ENCODE data around the gene IER5. TPM values are rescaled to one million over a fixed set of nuclear protein-coding genes. Genes with fewer than 3 reads are reported as not detected.

The IER5 gene
- polyA plus RNA-seq, 2 of the 4 experiments (the other 2 are of a cell fraction) = 26.8 to 40.2 TPM

DNA sequence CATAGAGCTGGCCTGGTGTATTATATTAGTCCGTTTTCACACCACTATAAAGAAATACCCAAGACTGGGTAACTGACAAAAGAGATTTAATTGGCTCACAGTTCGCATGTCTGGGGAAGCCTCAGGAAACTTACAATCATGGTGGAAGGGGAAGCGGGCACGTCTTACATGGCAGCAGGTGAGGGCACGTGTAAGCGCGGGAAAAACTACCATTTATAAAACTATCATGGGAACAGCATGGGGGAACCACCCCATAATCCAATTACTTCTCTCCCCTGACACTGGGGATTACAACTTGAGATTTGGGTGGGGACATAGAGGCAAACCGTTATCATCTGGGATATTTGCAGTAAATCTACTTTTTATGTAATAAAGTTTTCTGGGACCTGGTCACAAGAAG is 6.8 kb downstream of the IER5 start:
- no peak for ATAC-seq
- Histone ChIP-seq H3K4me1 (peaks cover 78% of the 10 kb centered on the region), H3K4me2 (no peak overlapping the region), H3K9me3 (no peaks in the 10 kb centered on the region), H3K27ac (peak overlapping the region in 1 of 2 experiments; percentile 38; a peak in 3 of 6 replicates), H3K4me3 (no peak overlapping the region)
- ChIA-PET CTCF (interaction anchor here (1.4 to 48.3 kb wide), 3 partner anchors 9 to 43 kb away, joined by 3 to 774 read pairs (median 49); no protein-coding TSS in a partner anchor), POLR2A (interaction anchor here (1.9 kb wide), 1 partner anchor 10 kb away, joined by 7 read pairs; no protein-coding TSS in a partner anchor)
- no peak for FAIRE-seq
- 91% methylated on average over 8 of the region's 8 CpGs for WGBS (ENCODE audit: missing lambda C conversion rate)
- no peak for DNase-seq (ENCODE audit: low read depth in 1 of 2, low spot score in 1 of 2)
- TF ChIP-seq, protein P1, sequence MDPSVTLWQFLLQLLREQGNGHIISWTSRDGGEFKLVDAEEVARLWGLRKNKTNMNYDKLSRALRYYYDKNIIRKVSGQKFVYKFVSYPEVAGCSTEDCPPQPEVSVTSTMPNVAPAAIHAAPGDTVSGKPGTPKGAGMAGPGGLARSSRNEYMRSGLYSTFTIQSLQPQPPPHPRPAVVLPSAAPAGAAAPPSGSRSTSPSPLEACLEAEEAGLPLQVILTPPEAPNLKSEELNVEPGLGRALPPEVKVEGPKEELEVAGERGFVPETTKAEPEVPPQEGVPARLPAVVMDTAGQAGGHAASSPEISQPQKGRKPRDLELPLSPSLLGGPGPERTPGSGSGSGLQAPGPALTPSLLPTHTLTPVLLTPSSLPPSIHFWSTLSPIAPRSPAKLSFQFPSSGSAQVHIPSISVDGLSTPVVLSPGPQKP (IDR thresholded peaks at IDR 0.05; ENCODE audit: low read depth, low read length) = no peak
- TF ChIP-seq HOXA7 (CRISPR knock-in tag; IDR thresholded peaks at IDR 0.05) = no peak
- no peak for TF ChIP-seq RCOR1 (IDR thresholded peaks at IDR 0.05; ENCODE audit: low read depth, low read length)
- no peak for TF ChIP-seq ESRRA (IDR thresholded peaks at IDR 0.05; ENCODE audit: borderline replicate concordance, low read length)
- TF ChIP-seq SREBF2 (IDR thresholded peaks at IDR 0.05) = no peak
- TF ChIP-seq CEBPB (IDR thresholded peaks at IDR 0.05) = no peak
- no peak for TF ChIP-seq TFCP2L1 (CRISPR knock-in tag; IDR thresholded peaks at IDR 0.05)
- TF ChIP-seq KDM5A (IDR thresholded peaks at IDR 0.05) = no peak

DNA sequence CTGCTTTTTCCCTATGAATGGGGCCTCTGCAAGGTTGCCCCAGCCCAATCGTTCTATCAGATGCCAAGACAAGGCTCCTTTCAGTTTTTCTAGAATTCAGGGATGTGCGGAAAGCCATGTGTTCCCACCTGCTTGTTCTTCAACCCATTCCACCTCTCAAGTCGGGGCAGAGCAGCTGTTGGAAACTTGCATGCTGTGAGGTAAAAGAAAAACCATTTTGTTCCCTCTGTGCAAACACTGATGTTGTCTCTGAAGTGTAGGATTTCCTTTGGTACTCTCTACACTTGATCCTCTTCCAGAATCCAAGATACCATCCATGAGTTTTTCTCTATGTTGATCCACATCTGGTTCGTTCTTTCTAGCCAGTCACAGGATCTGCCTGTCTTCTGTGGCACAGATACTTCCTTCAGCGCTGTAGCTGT is 7.3 kb downstream of the IER5 start:
- DNase-seq (ENCODE audit: low read depth in 1 of 2, low spot score in 1 of 2) = no peak
- TF ChIP-seq KDM5A (IDR thresholded peaks at IDR 0.05) (no peak), RAD21 (conservative IDR thresholded peaks at IDR 0.05 in 1 of 2, IDR thresholded peaks at IDR 0.05 in 1 of 2) (no peak), EP300 (IDR thresholded peaks at IDR 0.05) (no peak), ZFP36 (IDR thresholded peaks at IDR 0.05; ENCODE audit: borderline replicate concordance, partially characterized antibody) (no peak), HOXB5 (CRISPR knock-in tag; IDR thresholded peaks at IDR 0.05) (no peak), GATA3 (IDR thresholded peaks at IDR 0.05; ENCODE audit: borderline replicate concordance) (no peak), HOXB13 (CRISPR knock-in tag; IDR thresholded peaks at IDR 0.05; ENCODE audit: low read depth) (no peak), PHF8 (IDR thresholded peaks at IDR 0.05; ENCODE audit: borderline replicate concordance, low read depth) (no peak), RCOR1 (IDR thresholded peaks at IDR 0.05; ENCODE audit: low read depth, low read length) (no peak), EHMT2 (IDR thresholded peaks at IDR 0.05; ENCODE audit: low read depth) (no peak), HOXA7 (CRISPR knock-in tag; IDR thresholded peaks at IDR 0.05) (no peak), CHD2 (IDR thresholded peaks at IDR 0.05; ENCODE audit: low read length, partially characterized antibody) (no peak), BHLHE40 (IDR thresholded peaks at IDR 0.05; ENCODE audit: low read depth, low read length) (no peak), EHF (CRISPR knock-in tag; IDR thresholded peaks at IDR 0.05) (no peak)
- TF ChIP-seq, protein P2, sequence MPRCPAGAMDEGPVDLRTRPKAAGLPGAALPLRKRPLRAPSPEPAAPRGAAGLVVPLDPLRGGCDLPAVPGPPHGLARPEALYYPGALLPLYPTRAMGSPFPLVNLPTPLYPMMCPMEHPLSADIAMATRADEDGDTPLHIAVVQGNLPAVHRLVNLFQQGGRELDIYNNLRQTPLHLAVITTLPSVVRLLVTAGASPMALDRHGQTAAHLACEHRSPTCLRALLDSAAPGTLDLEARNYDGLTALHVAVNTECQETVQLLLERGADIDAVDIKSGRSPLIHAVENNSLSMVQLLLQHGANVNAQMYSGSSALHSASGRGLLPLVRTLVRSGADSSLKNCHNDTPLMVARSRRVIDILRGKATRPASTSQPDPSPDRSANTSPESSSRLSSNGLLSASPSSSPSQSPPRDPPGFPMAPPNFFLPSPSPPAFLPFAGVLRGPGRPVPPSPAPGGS (IDR thresholded peaks at IDR 0.05) = no peak
- ChIA-PET CTCF (interaction anchor here (1.4 to 48.3 kb wide), 3 partner anchors 8 to 43 kb away, joined by 3 to 774 read pairs (median 49); no protein-coding TSS in a partner anchor), POLR2A (interaction anchor here (1.1 to 2.0 kb wide), 3 partner anchors 8 to 10 kb away, joined by 3 to 7 read pairs (median 7); no protein-coding TSS in a partner anchor)
- peak in 1 of 2 experiments; percentile 1; a peak in 3 of 6 replicates for ATAC-seq
- Histone ChIP-seq H3K4me1 (peaks cover 84% of the 10 kb centered on the region), H3K9me3 (no peaks in the 10 kb centered on the region), H3K27ac (peak overlapping the region in 1 of 2 experiments; percentile 38; a peak in 3 of 6 replicates), H3K4me3 (no peak overlapping the region), H3K4me2 (no peak overlapping the region)
- WGBS (ENCODE audit: missing lambda C conversion rate) = 75% methylated on average over 5 of the region's 5 CpGs
- no peak for FAIRE-seq

DNA sequence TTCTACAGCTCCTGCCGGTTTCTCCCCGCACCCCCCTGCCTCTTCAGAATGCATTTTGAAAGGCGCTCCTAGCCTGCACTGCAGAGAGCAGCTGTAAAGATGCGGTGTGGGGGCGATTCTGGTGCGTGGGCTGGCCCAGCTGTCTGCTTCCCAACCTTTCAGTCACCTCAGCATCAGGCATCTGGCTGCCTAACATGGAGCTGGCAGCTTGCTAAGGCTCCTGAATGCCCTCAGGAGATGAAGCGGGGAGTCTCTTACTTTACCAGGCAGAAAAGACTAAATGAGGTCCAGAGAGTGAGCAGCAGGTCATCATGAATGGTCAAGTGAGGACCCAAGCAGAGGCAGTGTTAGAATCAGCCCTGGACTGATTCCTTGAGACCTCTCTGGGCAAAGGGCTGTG is 8.7 kb downstream of the IER5 start:
- no peaks in the 10 kb centered on the region for H3K9me3 ChIP-seq
- POLR2A ChIA-PET = interaction anchor here (0.5 to 2.6 kb wide), 7 partner anchors 8 to 57 kb away, joined by 3 to 17 read pairs (median 4); partner anchors contain the start of gene IER5
- peak overlapping the region in 1 of 2 experiments; percentile 34; a peak in 2 of 6 replicates for H3K27ac ChIP-seq
- FAIRE-seq (no peak), ATAC-seq (peak in 1 of 2 experiments; percentile 3; a peak in 2 of 6 replicates), DNase-seq (ENCODE audit: low read depth in 1 of 2, low spot score in 1 of 2) (no peak)
- no peak overlapping the region for H3K4me2 ChIP-seq
- no peak overlapping the region for H3K4me3 ChIP-seq
- CTCF ChIA-PET = interaction anchor here (0.6 to 48.3 kb wide), 8 partner anchors 7 to 59 kb away, joined by 3 to 774 read pairs (median 10); no protein-coding TSS in a partner anchor
- peaks cover 86% of the 10 kb centered on the region for H3K4me1 ChIP-seq
- no peak for TF ChIP-seq RARB (CRISPR knock-in tag; IDR thresholded peaks at IDR 0.05)
- TF ChIP-seq KDM5A (IDR thresholded peaks at IDR 0.05) = no peak
- no peak for TF ChIP-seq RNF2 (IDR thresholded peaks at IDR 0.05; ENCODE audit: borderline replicate concordance, low read depth)
- no peak for TF ChIP-seq POLR2AphosphoS2 (conservative IDR thresholded peaks at IDR 0.05; ENCODE audit: low read length)
- TF ChIP-seq HEYL (CRISPR knock-in tag; IDR thresholded peaks at IDR 0.05) = no peak
- TF ChIP-seq FOXS1 (CRISPR knock-in tag; IDR thresholded peaks at IDR 0.05) = no peak
- TF ChIP-seq JUNB (IDR thresholded peaks at IDR 0.05) = no peak
- TF ChIP-seq GATA3 (IDR thresholded peaks at IDR 0.05; ENCODE audit: borderline replicate concordance) = no peak
- TF ChIP-seq, protein P3, sequence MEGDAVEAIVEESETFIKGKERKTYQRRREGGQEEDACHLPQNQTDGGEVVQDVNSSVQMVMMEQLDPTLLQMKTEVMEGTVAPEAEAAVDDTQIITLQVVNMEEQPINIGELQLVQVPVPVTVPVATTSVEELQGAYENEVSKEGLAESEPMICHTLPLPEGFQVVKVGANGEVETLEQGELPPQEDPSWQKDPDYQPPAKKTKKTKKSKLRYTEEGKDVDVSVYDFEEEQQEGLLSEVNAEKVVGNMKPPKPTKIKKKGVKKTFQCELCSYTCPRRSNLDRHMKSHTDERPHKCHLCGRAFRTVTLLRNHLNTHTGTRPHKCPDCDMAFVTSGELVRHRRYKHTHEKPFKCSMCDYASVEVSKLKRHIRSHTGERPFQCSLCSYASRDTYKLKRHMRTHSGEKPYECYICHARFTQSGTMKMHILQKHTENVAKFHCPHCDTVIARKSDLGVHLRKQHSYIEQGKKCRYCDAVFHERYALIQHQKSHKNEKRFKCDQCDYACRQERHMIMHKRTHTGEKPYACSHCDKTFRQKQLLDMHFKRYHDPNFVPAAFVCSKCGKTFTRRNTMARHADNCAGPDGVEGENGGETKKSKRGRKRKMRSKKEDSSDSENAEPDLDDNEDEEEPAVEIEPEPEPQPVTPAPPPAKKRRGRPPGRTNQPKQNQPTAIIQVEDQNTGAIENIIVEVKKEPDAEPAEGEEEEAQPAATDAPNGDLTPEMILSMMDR (IDR thresholded peaks at IDR 0.05) = no peak
- TF ChIP-seq, protein P4, sequence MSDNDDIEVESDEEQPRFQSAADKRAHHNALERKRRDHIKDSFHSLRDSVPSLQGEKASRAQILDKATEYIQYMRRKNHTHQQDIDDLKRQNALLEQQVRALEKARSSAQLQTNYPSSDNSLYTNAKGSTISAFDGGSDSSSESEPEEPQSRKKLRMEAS (IDR thresholded peaks at IDR 0.05) = no peak
- TF ChIP-seq SREBF2 (IDR thresholded peaks at IDR 0.05) = no peak
- WGBS (ENCODE audit: missing lambda C conversion rate) = 87% methylated on average over 7 of the region's 7 CpGs
